ENCODE results near the gene ARSG. TPM values are rescaled to one million over a fixed set of nuclear protein-coding genes. Genes with fewer than 3 reads are reported as not detected.

Gene ARSG
- total and polyA plus RNA-seq, 12 donors, result 2.1 to 49.6 (median 12.7) TPM

DNA sequence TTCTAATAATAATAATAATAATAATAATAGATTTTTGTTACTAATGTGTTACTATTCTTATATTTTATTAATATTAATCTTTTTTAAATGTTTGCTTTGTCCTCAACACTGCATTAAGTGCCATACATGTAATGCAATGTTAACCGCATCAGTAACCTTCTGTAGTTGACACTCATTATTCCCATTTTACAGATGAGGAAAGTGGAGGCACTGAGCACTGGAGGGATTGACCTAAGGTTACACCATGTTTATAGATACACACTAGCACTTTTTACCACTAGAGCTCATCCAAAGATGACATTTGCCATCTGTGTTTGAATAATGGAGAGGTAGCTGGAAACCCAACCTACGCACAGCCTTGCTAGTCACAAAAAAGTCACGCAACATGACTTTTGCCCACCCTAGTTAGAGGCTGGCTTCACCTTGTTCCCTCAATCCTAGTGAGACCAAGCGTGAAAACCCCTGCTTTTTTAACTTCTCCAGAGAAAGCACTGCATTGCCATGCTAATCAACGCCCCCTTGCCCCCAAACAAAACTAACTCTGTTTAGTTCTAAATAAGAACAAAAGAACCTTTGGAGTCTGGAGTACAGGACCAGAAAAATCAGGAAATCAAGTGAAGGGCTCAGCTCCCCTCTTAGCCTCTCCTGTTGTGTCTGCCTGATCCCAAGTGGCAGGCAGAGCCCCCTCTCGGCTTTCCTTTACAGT is 2.3 kb downstream of the ARSG start:
- intact Hi-C loops (cut with DNase I), result loop anchor here in 1 of 2 donors (10.0 kb wide), 1 partner anchor 91 kb away; no protein-coding TSS in a partner anchor
- Histone ChIP-seq H3K9me3 (replicated peaks in 1 of 3) (no peaks in the 10 kb centered on the region), H3K27ac (no peak overlapping the region), H3K4me3 (no peak overlapping the region), H3K36me3 (replicated peaks in 1 of 2) (no peaks in the 10 kb centered on the region), H3K4me1 (replicated peaks in 1 of 2) (peaks cover 13 to 24% of the 10 kb centered on the region in 2 donors), H3K27me3 (no peaks in the 10 kb centered on the region)
- 93 to 99% (median 95%) methylated on average over 6 of the region's 6 CpGs for WGBS, 4 donors
- TF ChIP-seq, protein P1, sequence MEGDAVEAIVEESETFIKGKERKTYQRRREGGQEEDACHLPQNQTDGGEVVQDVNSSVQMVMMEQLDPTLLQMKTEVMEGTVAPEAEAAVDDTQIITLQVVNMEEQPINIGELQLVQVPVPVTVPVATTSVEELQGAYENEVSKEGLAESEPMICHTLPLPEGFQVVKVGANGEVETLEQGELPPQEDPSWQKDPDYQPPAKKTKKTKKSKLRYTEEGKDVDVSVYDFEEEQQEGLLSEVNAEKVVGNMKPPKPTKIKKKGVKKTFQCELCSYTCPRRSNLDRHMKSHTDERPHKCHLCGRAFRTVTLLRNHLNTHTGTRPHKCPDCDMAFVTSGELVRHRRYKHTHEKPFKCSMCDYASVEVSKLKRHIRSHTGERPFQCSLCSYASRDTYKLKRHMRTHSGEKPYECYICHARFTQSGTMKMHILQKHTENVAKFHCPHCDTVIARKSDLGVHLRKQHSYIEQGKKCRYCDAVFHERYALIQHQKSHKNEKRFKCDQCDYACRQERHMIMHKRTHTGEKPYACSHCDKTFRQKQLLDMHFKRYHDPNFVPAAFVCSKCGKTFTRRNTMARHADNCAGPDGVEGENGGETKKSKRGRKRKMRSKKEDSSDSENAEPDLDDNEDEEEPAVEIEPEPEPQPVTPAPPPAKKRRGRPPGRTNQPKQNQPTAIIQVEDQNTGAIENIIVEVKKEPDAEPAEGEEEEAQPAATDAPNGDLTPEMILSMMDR (IDR thresholded peaks at IDR 0.05), result no peak
- no peak for TF ChIP-seq POLR2A (IDR thresholded peaks at IDR 0.05)
- no peak for DNase-seq

GRCh38 chr17:68294196-68294555 is 2.9 kb downstream of the ARSG start:
- Histone ChIP-seq H3K9me3 (replicated peaks in 1 of 3) (no peaks in the 10 kb centered on the region), H3K36me3 (replicated peaks in 1 of 2) (no peaks in the 10 kb centered on the region), H3K27ac (no peak overlapping the region), H3K4me3 (no peak overlapping the region), H3K4me1 (replicated peaks in 1 of 2) (peaks cover 13 to 21% of the 10 kb centered on the region in 2 donors), H3K27me3 (no peaks in the 10 kb centered on the region)
- no peak for DNase-seq
- WGBS, 4 donors, result 73 to 86% (median 78%) methylated on average over 3 of the region's 3 CpGs
- intact Hi-C loops (cut with DNase I), result loop anchor here in 1 of 2 donors (10.0 kb wide), 1 partner anchor 91 kb away; no protein-coding TSS in a partner anchor
- TF ChIP-seq, protein P1 (IDR thresholded peaks at IDR 0.05), result no peak
- no peak for TF ChIP-seq POLR2A (IDR thresholded peaks at IDR 0.05)

GRCh38 chr17:68294617-68295016 is 3.3 kb downstream of the ARSG start:
- TF ChIP-seq, protein P1 (IDR thresholded peaks at IDR 0.05), result no peak
- WGBS, 4 donors, result 88 to 94% (median 92%) methylated on average over 4 of the region's 4 CpGs
- Histone ChIP-seq H3K27ac (no peak overlapping the region), H3K27me3 (no peaks in the 10 kb centered on the region), H3K9me3 (replicated peaks in 1 of 3) (no peaks in the 10 kb centered on the region), H3K4me1 (replicated peaks in 1 of 2) (peaks cover 13 to 17% of the 10 kb centered on the region in 2 donors), H3K4me3 (no peak overlapping the region), H3K36me3 (replicated peaks in 1 of 2) (no peaks in the 10 kb centered on the region)
- intact Hi-C loops (cut with DNase I), result loop anchor here in 1 of 2 donors (10.0 kb wide), 1 partner anchor 90 kb away; no protein-coding TSS in a partner anchor
- no peak for DNase-seq

DNA sequence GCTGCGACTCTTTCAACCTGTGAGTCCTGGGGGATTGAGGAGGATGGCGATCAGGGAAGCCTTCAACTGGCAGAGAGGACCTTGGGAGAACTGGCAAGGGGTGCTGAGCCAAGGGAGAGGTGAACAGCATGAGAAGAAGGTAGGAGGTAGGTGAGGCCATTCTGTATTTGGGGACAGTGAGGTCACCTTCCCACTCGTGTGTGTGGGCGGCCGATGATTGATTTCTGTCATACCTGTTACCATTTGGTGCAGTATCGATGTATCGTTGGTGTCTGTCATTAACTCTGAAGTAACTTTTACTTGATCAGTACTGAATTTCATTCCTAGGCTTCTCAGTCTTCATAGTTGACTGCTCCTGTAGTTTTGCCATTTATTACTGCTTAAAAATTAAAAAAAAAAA is 3.8 kb downstream of the ARSG start:
- H3K27ac ChIP-seq, result no peak overlapping the region
- H3K9me3 ChIP-seq (replicated peaks in 1 of 3), result no peaks in the 10 kb centered on the region
- peaks cover 12% of the 10 kb centered on the region in 2 donors for H3K4me1 ChIP-seq (replicated peaks in 1 of 2)
- TF ChIP-seq, protein P1 (IDR thresholded peaks at IDR 0.05), result no peak
- TF ChIP-seq POLR2A (IDR thresholded peaks at IDR 0.05), result no peak
- H3K4me3 ChIP-seq, result no peak overlapping the region
- H3K36me3 ChIP-seq (replicated peaks in 1 of 2), result no peaks in the 10 kb centered on the region
- DNase-seq, result no peak
- intact Hi-C loops (cut with DNase I), result loop anchor here in 1 of 2 donors (10.0 kb wide), 1 partner anchor 90 kb away; no protein-coding TSS in a partner anchor
- 84 to 92% (median 91%) methylated on average over 7 of the region's 7 CpGs for WGBS, 4 donors
- no peaks in the 10 kb centered on the region for H3K27me3 ChIP-seq
